A673 (cell line): ENCODE measurements around the gene PTGFRN. TPM values are rescaled to one million over a fixed set of nuclear protein-coding genes. Genes with fewer than 3 reads are reported as not detected.

Experiments
- BruUV-seq: library from RNA; stranded (reverse); fragments of 400-500 nt; replicated peaks from 2 replicates; lab custom pipeline; 2021; lab: Mats Ljungman, UMichigan
- CTCF ChIA-PET: fragments of 300-600 bp; sonication (Branson Sonifier 250); formaldehyde crosslinking; loops from one replicate; lab custom pipeline; 2022; ENCODE audit warnings: antibody characterized with exemption; lab: Charles Lee
- POLR2A ChIA-PET: fragments of 300-600 bp; sonication (Branson Sonifier 250); formaldehyde crosslinking; loops from one replicate; lab custom pipeline; 2022; ENCODE audit warnings: antibody characterized with exemption; ENCODE audit not compliant: low non-redundant PET; lab: Charles Lee
- DNase-seq: peaks from one replicate; pipeline ENCODE4 v3.0.0-alpha.2; 2015; ENCODE audit warnings: low spot score
- H3K27ac ChIP-seq: fragments of 200-600 bp; sonication (generic); 2 replicates; pipeline ENCODE4 v1.5.1; 2016; ENCODE audit warnings: mixed run types, low read depth, mild to moderate bottlenecking, mixed read lengths, antibody characterized with exemption, low read length; ENCODE audit not compliant: poor library complexity, severe bottlenecking
- H3K27me3 ChIP-seq: fragments of 200-600 bp; sonication (generic); replicated peaks from 2 replicates; pipeline ENCODE4 v1.6.1; 2017; ENCODE audit warnings: mixed run types, low read depth, mild to moderate bottlenecking, mixed read lengths, antibody characterized with exemption, low read length; ENCODE audit not compliant: insufficient read depth, poor library complexity
- H3K36me3 ChIP-seq: fragments of 200-600 bp; sonication (generic); 2 replicates; pipeline ENCODE4 v1.6.1; 2016; ENCODE audit warnings: mixed run types, mild to moderate bottlenecking, mixed read lengths, antibody characterized with exemption, low read length; ENCODE audit not compliant: insufficient read depth, poor library complexity, severe bottlenecking
- H3K4me1 ChIP-seq: fragments of 200-600 bp; sonication (generic); 2 replicates; pipeline ENCODE4 v1.6.1; 2017; ENCODE audit warnings: mixed run types, mild to moderate bottlenecking, mixed read lengths, antibody characterized with exemption, low read length; ENCODE audit not compliant: insufficient read depth, poor library complexity, severe bottlenecking
- H3K4me3 ChIP-seq: fragments of 200-600 bp; sonication (generic); 2 replicates; pipeline ENCODE4 v1.5.1; 2016; ENCODE audit warnings: low read depth, mixed run types, mild to moderate bottlenecking, mixed read lengths, low read length; ENCODE audit not compliant: poor library complexity, severe bottlenecking
- H3K9me3 ChIP-seq: fragments of 200-600 bp; sonication (generic); 2 replicates; pipeline ENCODE4 v1.6.1; 2016; ENCODE audit warnings: mixed run types, low read depth, mild to moderate bottlenecking, mixed read lengths, antibody characterized with exemption, low read length; ENCODE audit not compliant: poor library complexity, severe bottlenecking
- EZH2 ChIP-seq: fragments of 200-600 bp; sonication (generic); IDR thresholded peaks from 2 replicates; pipeline ENCODE4 v1.6.1; 2017; ENCODE audit warnings: borderline replicate concordance, low read depth, mild to moderate bottlenecking, mixed read lengths, antibody characterized with exemption, low read length; ENCODE audit not compliant: poor library complexity, severe bottlenecking
- intact Hi-C: fragments of 100-400 bp; cut with micrococcal nuclease; formaldehyde crosslinking; loops from one replicate; pipeline ENCODE4 v1.10.0; 2022; ENCODE audit not compliant: unreplicated experiment
- total RNA-seq: library from RNA; stranded (reverse); gene quantifications from 2 replicates; pipeline ENCODE4 v1.2.3, GENCODE V29; 2021
- TF ChIP-seq, protein P1 (sequence below): fragments of 300-800, 200-600 bp; sonication (generic); conservative IDR thresholded peaks from 2 replicates; pipeline ENCODE4 v1.5.1; 2017; ENCODE audit warnings: low read depth, mild to moderate bottlenecking, antibody characterized with exemption, low read length, moderate library complexity, mixed read lengths

PTGFRN gene
- total RNA-seq, 1 experiment from 2014 or later, result 29.5 TPM

DNA sequence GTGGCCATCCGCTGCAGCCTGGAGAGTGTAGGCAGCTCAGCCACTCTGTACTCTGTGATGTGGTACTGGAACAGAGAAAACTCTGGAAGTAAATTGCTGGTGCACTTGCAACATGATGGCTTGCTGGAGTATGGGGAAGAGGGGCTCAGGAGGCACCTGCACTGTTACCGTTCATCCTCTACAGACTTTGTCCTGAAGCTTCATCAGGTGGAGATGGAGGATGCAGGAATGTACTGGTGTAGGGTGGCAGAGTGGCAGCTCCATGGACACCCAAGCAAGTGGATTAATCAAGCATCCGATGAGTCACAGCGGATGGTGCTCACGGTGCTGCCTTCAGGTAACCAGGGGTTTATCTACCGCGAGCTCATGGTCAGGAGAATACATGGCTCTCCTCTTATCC is 115.9 kb downstream of the PTGFRN start:
- TF ChIP-seq, protein P1, sequence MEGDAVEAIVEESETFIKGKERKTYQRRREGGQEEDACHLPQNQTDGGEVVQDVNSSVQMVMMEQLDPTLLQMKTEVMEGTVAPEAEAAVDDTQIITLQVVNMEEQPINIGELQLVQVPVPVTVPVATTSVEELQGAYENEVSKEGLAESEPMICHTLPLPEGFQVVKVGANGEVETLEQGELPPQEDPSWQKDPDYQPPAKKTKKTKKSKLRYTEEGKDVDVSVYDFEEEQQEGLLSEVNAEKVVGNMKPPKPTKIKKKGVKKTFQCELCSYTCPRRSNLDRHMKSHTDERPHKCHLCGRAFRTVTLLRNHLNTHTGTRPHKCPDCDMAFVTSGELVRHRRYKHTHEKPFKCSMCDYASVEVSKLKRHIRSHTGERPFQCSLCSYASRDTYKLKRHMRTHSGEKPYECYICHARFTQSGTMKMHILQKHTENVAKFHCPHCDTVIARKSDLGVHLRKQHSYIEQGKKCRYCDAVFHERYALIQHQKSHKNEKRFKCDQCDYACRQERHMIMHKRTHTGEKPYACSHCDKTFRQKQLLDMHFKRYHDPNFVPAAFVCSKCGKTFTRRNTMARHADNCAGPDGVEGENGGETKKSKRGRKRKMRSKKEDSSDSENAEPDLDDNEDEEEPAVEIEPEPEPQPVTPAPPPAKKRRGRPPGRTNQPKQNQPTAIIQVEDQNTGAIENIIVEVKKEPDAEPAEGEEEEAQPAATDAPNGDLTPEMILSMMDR, result no peak
- no peak for TF ChIP-seq EZH2
- BruUV-seq, result no TSS peak
- Histone ChIP-seq H3K27ac (no peak overlapping the region), H3K27me3 (no peaks in the 10 kb centered on the region), H3K9me3 (no peaks in the 10 kb centered on the region), H3K4me3 (no peak overlapping the region), H3K4me1 (no peaks in the 10 kb centered on the region), H3K36me3 (no peaks in the 10 kb centered on the region)
- no peak for DNase-seq
- CTCF ChIA-PET, result no interaction called here
- intact Hi-C loops, result no loop called here
- POLR2A ChIA-PET, result no interaction called here

DNA sequence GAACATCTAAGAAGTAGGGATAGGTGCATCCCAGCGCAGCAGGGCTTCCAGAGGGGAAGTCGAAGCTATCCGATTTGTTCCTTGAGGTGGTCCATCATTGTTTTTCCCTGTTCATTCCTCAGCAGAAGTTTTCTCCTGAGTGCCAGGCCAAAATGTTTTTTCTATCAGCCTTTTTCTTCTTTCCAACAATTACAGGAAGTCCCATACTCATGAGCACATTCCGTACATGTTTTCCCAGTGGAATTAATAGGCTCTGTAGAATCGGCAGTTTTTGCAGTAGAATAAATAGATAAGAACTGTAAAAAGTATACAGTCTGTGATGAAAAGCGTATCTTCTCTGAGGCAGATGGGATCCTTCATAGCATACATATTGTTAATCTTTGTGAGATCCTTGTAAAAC is 116.6 kb downstream of the PTGFRN start:
- no peak for DNase-seq
- ChIA-PET POLR2A (no interaction called here), CTCF (no interaction called here)
- intact Hi-C loops, result no loop called here
- Histone ChIP-seq H3K4me3 (no peak overlapping the region), H3K9me3 (no peaks in the 10 kb centered on the region), H3K4me1 (no peaks in the 10 kb centered on the region), H3K27me3 (no peaks in the 10 kb centered on the region), H3K36me3 (no peaks in the 10 kb centered on the region), H3K27ac (no peak overlapping the region)
- no TSS peak for BruUV-seq
- TF ChIP-seq EZH2, result no peak
- TF ChIP-seq, protein P1, result no peak

DNA sequence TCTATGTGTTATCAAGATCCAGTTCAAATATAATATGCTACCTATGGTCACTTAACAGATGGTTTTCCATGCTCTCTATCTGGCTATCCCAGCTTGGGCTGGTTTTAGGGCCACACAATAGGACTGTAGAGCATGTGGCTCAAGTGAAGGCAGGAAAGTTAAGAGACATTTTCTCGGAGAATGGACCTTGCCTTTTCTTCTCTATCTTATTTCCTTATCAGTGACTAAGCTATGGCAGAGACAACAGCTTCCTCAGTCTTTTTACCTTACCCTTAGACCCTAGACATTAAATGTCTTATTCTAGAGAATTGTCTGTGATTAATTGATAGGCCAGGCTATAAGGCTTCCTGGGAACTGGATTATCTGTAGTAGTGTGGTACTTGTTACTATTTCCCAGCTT is 120.0 kb downstream of the PTGFRN start:
- no peak overlapping the region for H3K27ac ChIP-seq
- TF ChIP-seq, protein P1, result no peak
- TF ChIP-seq EZH2, result no peak
- no peaks in the 10 kb centered on the region for H3K27me3 ChIP-seq
- no peak overlapping the region for H3K4me3 ChIP-seq
- CTCF ChIA-PET, result no interaction called here
- intact Hi-C loops, result no loop called here
- H3K36me3 ChIP-seq, result no peaks in the 10 kb centered on the region
- DNase-seq, result no peak
- no peaks in the 10 kb centered on the region for H3K9me3 ChIP-seq
- no TSS peak for BruUV-seq
- no peaks in the 10 kb centered on the region for H3K4me1 ChIP-seq
- POLR2A ChIA-PET, result no interaction called here
